ENCODE measurements around the gene DNAJC30. TPM values are rescaled to one million over a fixed set of nuclear protein-coding genes. Genes with fewer than 3 reads are reported as not detected.
"Not testable (repeated sequence)": the region's sequence is repeated elsewhere in the genome, so short reads cannot be mapped to it uniquely, and the experiment has no call there.

DNAJC30 gene
- 1 to 10 TPM; 7.7 to 8.3 TPM for total RNA-seq

GRCh38 chr7:73683056-73683787 lies at the start of gene DNAJC30, which contains the start of gene BUD23:
DNAJC30 (minus strand) TSS chr7:73683453; CDS start chr7:73683423, 30 bp downstream.
BUD23 (plus strand) TSS chr7:73683597; CDS start chr7:73683626, 29 bp downstream.
- ATAC-seq (peak; percentile 95), DNase-seq (peak; percentile 99)
- POLR2A ChIA-PET: interaction anchor here (1.0 to 1.7 kb wide), 2 partner anchors 9 to 36 kb away, joined by 3 to 4 read pairs; partner anchors contain the start of gene STX1A
- H3K36me3 Mint-ChIP-seq (ENCODE audit: low read depth): peaks cover 34% of the 10 kb centered on the region
- H3K27me3 Mint-ChIP-seq (ENCODE audit: low read depth): no peaks in the 10 kb centered on the region
- H3K4me1 Mint-ChIP-seq (ENCODE audit: low read depth): peaks cover 54% of the 10 kb centered on the region
- CTCF ChIA-PET: interaction anchor here (0.9 kb wide), 1 partner anchor 96 kb away, joined by 3 read pairs; no protein-coding TSS in a partner anchor
- peak within 1 kb of the TSS; percentile 86 for H3K4me3 Mint-ChIP-seq
- H3K9me3 Mint-ChIP-seq (ENCODE audit: insufficient read depth): no peaks in the 10 kb centered on the region
- peak within 1 kb of the TSS; percentile 95 for H3K27ac Mint-ChIP-seq

DNA sequence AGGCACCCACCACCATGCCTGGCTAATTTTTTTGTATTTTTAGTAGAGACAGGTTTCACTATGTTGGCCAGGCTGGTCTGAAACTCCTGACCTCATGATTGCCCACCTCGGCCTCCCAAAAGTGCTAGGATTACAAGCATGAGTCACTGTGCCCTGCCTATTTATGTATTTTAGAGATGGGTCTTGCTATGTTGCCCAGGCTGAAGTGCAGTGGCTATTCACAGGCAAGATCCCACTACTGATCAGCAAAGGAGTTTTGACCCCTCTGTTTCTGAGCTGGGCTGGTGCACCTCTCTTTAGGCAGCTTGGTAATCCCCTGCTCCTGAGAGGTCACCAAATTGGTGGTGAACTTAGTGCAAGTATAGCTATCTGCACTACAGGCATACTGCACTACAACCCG lies 49.1 kb upstream of the DNAJC30 start:
- ATAC-seq (no peak), DNase-seq (no peak)
- ChIA-PET POLR2A (interaction anchor here (0.7 kb wide), 1 partner anchor 117 kb away, joined by 3 read pairs; no protein-coding TSS in a partner anchor), CTCF (interaction anchor here (1.2 to 8.5 kb wide), 3 partner anchors 14 to 126 kb away, joined by 3 to 115 read pairs (median 21); no protein-coding TSS in a partner anchor)
- no peak overlapping the region for H3K27ac Mint-ChIP-seq
- H3K4me3 Mint-ChIP-seq: no peak overlapping the region
- peaks cover 13% of the 10 kb centered on the region for H3K36me3 Mint-ChIP-seq (ENCODE audit: low read depth)
- no peaks in the 10 kb centered on the region for H3K9me3 Mint-ChIP-seq (ENCODE audit: insufficient read depth)
- H3K4me1 Mint-ChIP-seq (ENCODE audit: low read depth): peaks cover 19% of the 10 kb centered on the region
- peaks cover 9% of the 10 kb centered on the region for H3K27me3 Mint-ChIP-seq (ENCODE audit: low read depth)

- POLR2A ChIA-PET: no interaction called here
- no peak for ATAC-seq
- Mint-ChIP-seq H3K36me3 (ENCODE audit: low read depth) (no peaks in the 10 kb centered on the region), H3K27ac (no peak overlapping the region), H3K27me3 (ENCODE audit: low read depth) (peaks cover 9% of the 10 kb centered on the region), H3K4me1 (ENCODE audit: low read depth) (peaks cover 10% of the 10 kb centered on the region), H3K4me3 (no peak overlapping the region), H3K9me3 (ENCODE audit: insufficient read depth) (no peaks in the 10 kb centered on the region)
- CTCF ChIA-PET: no interaction called here
- DNase-seq: no peak
Observed at GRCh38 chr7:73730485-73730884, 47.2 kb upstream of the DNAJC30 start.

DNA sequence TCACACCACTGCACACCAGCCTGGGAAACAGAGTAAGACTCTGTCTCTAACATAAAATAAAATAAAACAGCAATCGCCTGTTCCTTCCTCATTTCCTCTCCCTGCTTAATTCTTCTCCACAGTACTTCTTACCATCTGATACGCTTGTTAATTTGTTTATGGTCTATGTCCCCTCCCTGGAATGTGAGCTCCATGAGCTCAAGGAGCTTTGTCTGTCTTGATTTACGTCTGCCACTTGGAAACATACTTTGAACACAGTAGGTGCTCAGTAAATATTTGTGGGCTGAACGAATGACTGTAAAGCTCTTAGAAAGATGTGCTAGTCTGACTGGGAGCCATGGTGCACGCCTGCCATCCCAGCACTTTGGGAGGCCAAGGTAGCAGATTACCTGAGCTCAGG lies 45.3 kb upstream of the DNAJC30 start:
- DNase-seq: no peak
- no peaks in the 10 kb centered on the region for H3K36me3 Mint-ChIP-seq (ENCODE audit: low read depth)
- ATAC-seq: no peak

GRCh38 chr7:73727952-73728351 lies 44.7 kb upstream of the DNAJC30 start:
- H3K4me3 Mint-ChIP-seq: no peak overlapping the region
- H3K36me3 Mint-ChIP-seq (ENCODE audit: low read depth): no peaks in the 10 kb centered on the region
- POLR2A ChIA-PET: no interaction called here

More for the DNA sequence above, 45.3 kb upstream of the DNAJC30 start:
- Mint-ChIP-seq H3K4me1 (ENCODE audit: low read depth) (no peaks in the 10 kb centered on the region), H3K27me3 (ENCODE audit: low read depth) (peaks cover 12% of the 10 kb centered on the region), H3K4me3 (no peak overlapping the region), H3K9me3 (ENCODE audit: insufficient read depth) (no peaks in the 10 kb centered on the region), H3K27ac (no peak overlapping the region)
- ChIA-PET POLR2A (no interaction called here), CTCF (interaction anchor here (1.0 to 2.8 kb wide), 5 partner anchors 9 to 124 kb away, joined by 3 to 17 read pairs (median 3); partner anchors contain the start of gene STX1A)

GRCh38 chr7:73726083-73726466 lies 42.8 kb upstream of the DNAJC30 start:
- H3K4me3 Mint-ChIP-seq: no peak overlapping the region

More at GRCh38 chr7:73727952-73728351, 44.7 kb upstream of the DNAJC30 start:
- Mint-ChIP-seq H3K9me3 (ENCODE audit: insufficient read depth) (no peaks in the 10 kb centered on the region), H3K4me1 (ENCODE audit: low read depth) (no peaks in the 10 kb centered on the region), H3K27me3 (ENCODE audit: low read depth) (peaks cover 9% of the 10 kb centered on the region), H3K27ac (no peak overlapping the region)
- ATAC-seq (no peak), DNase-seq (no peak)
- CTCF ChIA-PET: interaction anchor here (1.0 to 2.8 kb wide), 5 partner anchors 9 to 123 kb away, joined by 3 to 17 read pairs (median 3); partner anchors contain the start of gene STX1A

GRCh38 chr7:73723813-73724212 lies 40.6 kb upstream of the DNAJC30 start:
- peaks cover 7% of the 10 kb centered on the region for H3K4me1 Mint-ChIP-seq (ENCODE audit: low read depth)
- H3K36me3 Mint-ChIP-seq (ENCODE audit: low read depth): no peaks in the 10 kb centered on the region
- no peak overlapping the region for H3K4me3 Mint-ChIP-seq
- POLR2A ChIA-PET: no interaction called here
- CTCF ChIA-PET: interaction anchor here (8.3 kb wide), 1 partner anchor 118 kb away, joined by 69 read pairs; no protein-coding TSS in a partner anchor
- no peaks in the 10 kb centered on the region for H3K9me3 Mint-ChIP-seq (ENCODE audit: insufficient read depth)
- ATAC-seq (no peak), DNase-seq (no peak)
- no peak overlapping the region for H3K27ac Mint-ChIP-seq
- H3K27me3 Mint-ChIP-seq (ENCODE audit: low read depth): peaks cover 24% of the 10 kb centered on the region

More at GRCh38 chr7:73726083-73726466, 42.8 kb upstream of the DNAJC30 start:
- no peaks in the 10 kb centered on the region for H3K4me1 Mint-ChIP-seq (ENCODE audit: low read depth)
- peak; percentile 43 for ATAC-seq
- POLR2A ChIA-PET: no interaction called here
- CTCF ChIA-PET: interaction anchor here (1.0 to 8.3 kb wide), 6 partner anchors 9 to 208 kb away, joined by 3 to 69 read pairs (median 5); no protein-coding TSS in a partner anchor
- H3K36me3 Mint-ChIP-seq (ENCODE audit: low read depth): no peaks in the 10 kb centered on the region
- no peaks in the 10 kb centered on the region for H3K9me3 Mint-ChIP-seq (ENCODE audit: insufficient read depth)
- DNase-seq: no peak
- peaks cover 18% of the 10 kb centered on the region for H3K27me3 Mint-ChIP-seq (ENCODE audit: low read depth)
- H3K27ac Mint-ChIP-seq: no peak overlapping the region

DNA sequence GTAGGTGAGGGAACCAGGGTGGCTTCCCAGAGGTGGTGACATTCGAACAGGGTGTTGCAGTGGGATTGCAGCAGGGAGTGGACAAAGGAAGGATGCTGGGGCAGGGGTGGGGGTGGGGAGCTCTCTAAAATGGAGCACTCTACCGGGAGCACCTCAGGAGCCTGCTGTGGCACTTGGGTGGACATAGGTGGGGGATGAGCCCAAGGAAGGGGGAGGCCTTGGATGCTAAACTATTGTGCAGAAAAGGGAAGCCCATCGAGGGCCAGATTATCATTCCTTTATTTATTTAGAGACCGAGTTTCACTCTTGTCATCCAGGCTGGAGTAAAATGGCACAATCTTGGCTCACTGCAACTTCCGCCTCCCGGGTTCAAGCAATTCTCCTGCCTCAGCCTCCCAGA lies 39.5 kb upstream of the DNAJC30 start:
- H3K36me3 Mint-ChIP-seq (ENCODE audit: low read depth): no peaks in the 10 kb centered on the region
- H3K27me3 Mint-ChIP-seq (ENCODE audit: low read depth): peaks cover 21% of the 10 kb centered on the region
- no peaks in the 10 kb centered on the region for H3K9me3 Mint-ChIP-seq (ENCODE audit: insufficient read depth)
- no peak overlapping the region for H3K4me3 Mint-ChIP-seq
- no peak overlapping the region for H3K27ac Mint-ChIP-seq
- ATAC-seq: no peak
- peaks cover 16% of the 10 kb centered on the region for H3K4me1 Mint-ChIP-seq (ENCODE audit: low read depth)
- CTCF ChIA-PET: interaction anchor here (1.0 to 8.3 kb wide), 2 partner anchors 12 to 117 kb away, joined by 4 to 69 read pairs; no protein-coding TSS in a partner anchor
- POLR2A ChIA-PET: no interaction called here
- DNase-seq: no peak

DNA sequence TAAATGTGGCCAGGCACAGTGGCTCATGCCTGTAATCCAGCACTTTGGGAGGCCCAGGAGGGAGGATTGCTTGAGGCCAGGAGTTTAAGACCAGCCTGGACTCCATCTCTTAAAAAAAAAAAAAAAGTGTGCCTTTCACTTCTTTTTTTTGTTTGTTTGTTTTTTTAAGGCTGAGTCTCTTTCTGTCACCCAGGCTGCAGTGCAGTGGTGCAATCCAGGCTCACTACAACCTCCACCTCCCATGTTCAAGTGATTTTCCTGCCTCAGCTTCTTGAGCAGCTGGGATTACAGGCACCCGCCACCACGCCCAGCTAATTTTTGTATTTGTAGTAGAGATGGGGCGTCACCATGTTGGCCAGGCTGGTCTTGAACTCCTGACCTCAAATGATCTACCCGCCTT lies 38.9 kb upstream of the DNAJC30 start:
- Mint-ChIP-seq H3K27me3 (ENCODE audit: low read depth) (peaks cover 21% of the 10 kb centered on the region), H3K4me1 (ENCODE audit: low read depth) (peaks cover 22% of the 10 kb centered on the region)
- ATAC-seq; H3K27ac Mint-ChIP-seq; POLR2A ChIA-PET; H3K36me3 Mint-ChIP-seq (ENCODE audit: low read depth); DNase-seq; H3K9me3 Mint-ChIP-seq (ENCODE audit: insufficient read depth); H3K4me3 Mint-ChIP-seq: not testable (repeated sequence)
- CTCF ChIA-PET: interaction anchor here (1.0 to 8.3 kb wide), 2 partner anchors 13 to 116 kb away, joined by 4 to 69 read pairs; no protein-coding TSS in a partner anchor

DNA sequence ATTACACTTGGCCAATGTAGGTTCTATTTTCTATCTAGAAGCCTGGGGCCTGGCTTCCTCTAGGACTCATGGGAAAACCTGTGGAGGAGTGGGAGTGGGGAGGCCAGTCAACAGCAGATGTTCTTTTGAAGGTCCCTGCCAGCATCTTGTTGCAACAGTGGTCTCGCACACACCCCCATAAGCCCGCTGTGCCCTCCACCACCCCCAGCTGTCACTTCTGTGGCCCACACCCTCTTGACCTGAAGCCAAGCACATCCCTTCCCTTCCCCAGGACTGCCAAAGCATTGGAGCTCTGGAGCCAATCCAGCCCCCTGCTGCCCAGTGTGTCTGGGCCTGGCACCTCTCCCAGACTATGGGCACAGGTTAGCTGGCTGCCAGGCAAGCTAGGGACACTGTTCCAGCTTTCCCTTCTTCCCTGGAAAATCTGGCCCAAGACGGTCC lies 38.1 kb upstream of the DNAJC30 start:
- no peaks in the 10 kb centered on the region for H3K9me3 Mint-ChIP-seq (ENCODE audit: insufficient read depth)
- peak overlapping the region; percentile 5 for H3K4me3 Mint-ChIP-seq

DNA sequence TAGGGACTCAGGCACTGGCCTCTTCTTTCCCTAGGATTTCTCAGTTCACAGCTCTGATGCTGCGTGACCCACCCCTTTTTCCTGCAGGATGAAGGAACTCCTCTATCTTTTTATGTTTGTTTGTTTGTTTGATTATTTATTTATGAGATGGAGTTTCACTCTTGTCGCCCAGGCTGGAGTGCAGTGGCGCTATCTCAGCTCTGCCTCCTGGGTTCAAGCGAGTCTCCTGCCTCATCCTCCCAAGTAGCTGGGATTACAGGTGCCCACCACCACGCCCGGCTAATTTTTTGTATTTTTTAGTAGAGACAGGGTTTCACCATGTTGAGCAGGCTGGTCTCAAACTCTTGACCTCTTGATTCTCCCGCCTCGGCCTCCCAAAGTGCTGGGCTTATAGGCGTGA lies 37.2 kb upstream of the DNAJC30 start:
- H3K27me3 Mint-ChIP-seq (ENCODE audit: low read depth): peaks cover 24% of the 10 kb centered on the region
- CTCF ChIA-PET: interaction anchor here (0.9 to 8.3 kb wide), 4 partner anchors 14 to 114 kb away, joined by 3 to 69 read pairs (median 3); no protein-coding TSS in a partner anchor
- H3K9me3 Mint-ChIP-seq (ENCODE audit: insufficient read depth); H3K27ac Mint-ChIP-seq; POLR2A ChIA-PET; ATAC-seq; H3K36me3 Mint-ChIP-seq (ENCODE audit: low read depth); DNase-seq: not testable (repeated sequence)
- H3K4me3 Mint-ChIP-seq: peak overlapping the region; percentile 63
- H3K4me1 Mint-ChIP-seq (ENCODE audit: low read depth): peaks cover 36% of the 10 kb centered on the region

More for the DNA sequence above, 38.1 kb upstream of the DNAJC30 start:
- ChIA-PET CTCF (interaction anchor here (8.3 kb wide), 1 partner anchor 115 kb away, joined by 69 read pairs; no protein-coding TSS in a partner anchor), POLR2A (no interaction called here)
- Mint-ChIP-seq H3K4me1 (ENCODE audit: low read depth) (peaks cover 29% of the 10 kb centered on the region), H3K27ac (no peak overlapping the region), H3K27me3 (ENCODE audit: low read depth) (peaks cover 24% of the 10 kb centered on the region), H3K36me3 (ENCODE audit: low read depth) (peaks cover 3% of the 10 kb centered on the region)
- no peak for DNase-seq
- no peak for ATAC-seq

Data from activated CD8-positive, alpha-beta T cell treated with anti-CD3 and anti-CD28 coated beads, Interleukin-2, amount 10 ng/mL, durations not matched to agents 7 days and 5 days (primary cell).